ENCODE data around the gene PRR20B.
"Not testable (repeated sequence)": the region's sequence is repeated elsewhere in the genome, so short reads cannot be mapped to it uniquely, and the experiment has no call there.

The PRR20B gene

DNA sequence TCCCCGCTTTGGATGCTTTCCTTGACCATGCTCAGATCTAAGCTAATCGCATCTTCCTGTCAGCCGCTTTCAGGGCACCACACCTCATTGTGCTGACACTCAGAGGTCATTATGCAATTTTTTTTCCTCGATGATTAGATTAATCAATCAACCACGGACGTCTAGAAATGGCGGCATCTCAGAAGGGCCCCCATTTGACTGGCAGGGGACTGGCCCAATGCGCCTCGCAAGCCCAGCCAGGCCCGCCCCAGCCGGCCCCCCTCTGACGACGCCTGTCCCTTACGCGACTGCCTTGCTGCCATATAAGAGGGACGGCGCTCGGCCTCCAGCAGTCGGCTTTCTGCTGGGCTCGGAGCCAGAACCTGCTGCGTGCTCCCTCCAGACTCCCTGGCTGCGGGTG is at the start of gene PRR20B:
Gene PRR20B (plus strand): TSS at position 301 of the 400 bp plus-strand sequence. CDS start 387 bp downstream, outside the sequence.
- not testable (repeated sequence) for DNase-seq (ENCODE audit: low read depth in 2 of 2, low spot score in 1 of 2)

DNA sequence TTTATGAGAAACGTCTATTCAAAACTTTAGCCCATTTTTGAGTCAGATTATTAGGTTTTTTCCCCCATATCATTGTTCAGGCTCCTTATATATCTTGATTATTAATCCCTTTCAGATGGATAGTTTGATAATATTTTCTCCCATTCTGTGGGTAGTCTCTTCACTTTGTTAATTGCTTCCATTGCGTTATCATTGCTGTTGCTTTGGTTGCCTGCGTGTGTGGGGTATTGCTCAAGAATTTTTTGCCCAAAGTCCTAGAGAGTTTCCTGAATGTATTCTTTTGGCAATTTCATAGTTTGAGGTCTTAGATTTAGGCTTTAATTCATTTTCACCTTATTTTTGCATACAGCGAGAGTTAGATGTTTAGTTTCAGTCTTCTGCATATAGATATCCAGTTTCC is 32.3 kb upstream of the PRR20B start:
- DNase-seq (ENCODE audit: low read depth in 2 of 2, low spot score in 1 of 2), result no peak

- DNase-seq (ENCODE audit: low read depth in 2 of 2, low spot score in 1 of 2), result no peak
These were observed 23.6 kb upstream of the PRR20B start for GRCh38 chr13:57123681-57124080.

DNA sequence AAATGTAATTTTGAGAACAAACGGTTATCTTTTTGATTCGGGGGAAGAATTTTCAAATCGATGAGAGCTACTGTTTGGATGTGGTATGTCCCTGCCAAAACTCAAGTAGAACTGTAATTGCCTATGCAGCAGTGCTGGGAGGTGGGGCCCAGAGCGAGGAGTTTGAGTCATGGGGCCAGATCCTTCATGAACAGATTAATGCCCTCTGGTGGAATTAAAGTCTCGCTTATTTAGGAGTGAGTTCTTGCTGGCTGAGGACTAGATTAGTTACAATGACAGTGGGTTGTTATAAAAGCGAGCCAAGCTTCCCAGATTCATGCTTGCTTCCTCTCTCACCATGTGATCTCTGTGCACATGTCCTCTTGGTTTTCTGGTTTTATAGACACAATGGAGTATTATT is 18.4 kb upstream of the PRR20B start:
- no peak for DNase-seq (ENCODE audit: low read depth in 2 of 2, low spot score in 1 of 2)

DNA sequence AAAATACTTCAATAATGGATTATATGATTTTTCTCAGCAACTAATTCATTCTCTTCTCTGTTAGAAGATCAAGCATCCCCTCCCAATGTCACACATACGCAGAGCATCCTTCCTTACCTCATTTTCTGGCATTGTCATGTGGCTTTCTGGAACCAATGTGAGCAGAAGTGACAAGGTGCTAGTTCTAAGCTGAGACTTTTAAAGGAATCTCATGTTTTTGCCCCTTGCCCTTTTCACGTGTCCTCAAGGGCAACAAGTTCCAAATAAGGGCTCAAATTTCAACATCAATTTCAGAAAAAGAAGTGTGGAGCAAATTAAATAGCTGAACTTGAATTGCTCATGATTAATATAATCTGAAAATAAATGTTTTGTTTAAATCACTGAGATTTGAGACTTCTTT is 11.2 kb upstream of the PRR20B start:
- DNase-seq (ENCODE audit: low read depth in 2 of 2, low spot score in 1 of 2), result no peak

DNA sequence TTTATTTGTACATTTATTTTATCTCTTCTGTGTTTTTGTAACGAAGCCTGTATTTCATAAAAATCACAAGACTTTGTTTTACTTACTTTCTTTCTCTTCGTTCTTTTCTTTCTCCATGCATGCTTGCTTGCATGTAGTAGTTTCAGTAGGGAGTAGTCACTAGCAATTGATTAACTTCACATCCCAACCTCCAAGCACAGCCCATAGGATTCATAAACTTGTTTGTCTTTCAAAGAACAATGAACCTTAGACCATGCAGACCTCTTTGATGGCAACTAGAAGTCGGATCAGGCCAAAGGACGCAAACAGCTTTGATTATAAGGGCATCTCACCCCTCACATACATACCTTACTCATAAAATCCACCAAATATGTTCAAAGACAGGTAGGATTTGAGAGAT is 9.7 kb upstream of the PRR20B start:
- DNase-seq (ENCODE audit: low read depth in 2 of 2, low spot score in 1 of 2), result no peak

DNA sequence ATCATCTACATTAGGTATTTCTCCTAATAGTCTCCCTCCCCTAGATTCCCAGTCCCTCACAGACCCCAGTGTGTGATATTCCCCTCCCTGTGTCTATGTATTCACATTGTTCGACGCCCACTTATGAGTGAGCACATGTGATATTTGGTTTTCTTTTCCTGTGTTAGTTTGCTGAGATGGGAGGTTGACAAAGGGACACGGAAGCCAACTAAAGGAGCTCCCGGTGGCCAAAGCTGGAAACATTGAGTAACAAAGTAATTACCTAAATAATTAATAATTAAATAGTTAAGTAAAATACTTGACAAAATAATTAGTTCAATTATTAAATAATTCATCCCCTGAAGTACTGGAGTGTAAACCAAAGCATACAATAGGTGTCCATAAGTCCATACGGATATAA is 8.3 kb upstream of the PRR20B start:
- no peak for DNase-seq (ENCODE audit: low read depth in 2 of 2, low spot score in 1 of 2)

DNA sequence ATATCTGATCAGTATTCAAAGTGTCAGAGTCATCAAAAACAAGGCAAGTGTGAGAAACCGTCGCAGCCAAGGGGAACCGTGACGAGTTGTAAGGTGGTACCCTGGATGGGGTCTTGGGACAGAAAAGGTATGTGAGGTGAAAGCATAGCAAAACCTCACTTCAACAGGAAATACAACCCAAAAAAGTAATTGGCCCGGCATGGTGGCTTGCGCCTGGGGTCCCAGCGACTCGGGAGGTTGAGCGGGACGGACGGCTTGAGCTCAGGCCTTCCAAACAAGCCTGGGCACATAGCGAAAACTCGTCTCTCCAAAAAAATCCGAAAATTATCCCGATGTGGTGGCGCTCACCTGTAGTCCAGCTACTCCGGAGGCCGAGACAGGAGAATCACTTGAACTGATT is 7.5 kb upstream of the PRR20B start:
- not testable (repeated sequence) for DNase-seq (ENCODE audit: low read depth in 2 of 2, low spot score in 1 of 2)

- DNase-seq (ENCODE audit: low read depth in 2 of 2, low spot score in 1 of 2), result not testable (repeated sequence)
These were observed 6.9 kb upstream of the PRR20B start, which contains the start of gene PRR20A for GRCh38 chr13:57140235-57140968. TSS of gene PRR20A (plus strand) at chr13:57140918. CDS start at chr13:57141305, 387 bp downstream.

GRCh38 chr13:57148106-57148505 is 818 bp downstream of the PRR20B start:
- DNase-seq (ENCODE audit: low read depth in 2 of 2, low spot score in 1 of 2), result not testable (repeated sequence)

- DNase-seq (ENCODE audit: low read depth in 2 of 2, low spot score in 1 of 2), result not testable (repeated sequence)
These were observed 6.5 kb downstream of the PRR20B start, which contains the start of gene PRR20C for GRCh38 chr13:57153761-57154160. TSS of gene PRR20C (plus strand) at chr13:57154061. CDS start at chr13:57154448, 387 bp downstream.

DNA sequence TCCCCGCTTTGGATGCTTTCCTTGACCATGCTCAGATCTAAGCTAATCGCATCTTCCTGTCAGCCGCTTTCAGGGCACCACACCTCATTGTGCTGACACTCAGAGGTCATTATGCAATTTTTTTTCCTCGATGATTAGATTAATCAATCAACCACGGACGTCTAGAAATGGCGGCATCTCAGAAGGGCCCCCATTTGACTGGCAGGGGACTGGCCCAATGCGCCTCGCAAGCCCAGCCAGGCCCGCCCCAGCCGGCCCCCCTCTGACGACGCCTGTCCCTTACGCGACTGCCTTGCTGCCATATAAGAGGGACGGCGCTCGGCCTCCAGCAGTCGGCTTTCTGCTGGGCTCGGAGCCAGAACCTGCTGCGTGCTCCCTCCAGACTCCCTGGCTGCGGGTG is 13.0 kb downstream of the PRR20B start, which contains the start of gene PRR20D:
Gene PRR20D (plus strand): TSS at position 301 of the 400 bp plus-strand sequence. CDS start 387 bp downstream, outside the sequence.
- not testable (repeated sequence) for DNase-seq (ENCODE audit: low read depth in 2 of 2, low spot score in 1 of 2)

DNA sequence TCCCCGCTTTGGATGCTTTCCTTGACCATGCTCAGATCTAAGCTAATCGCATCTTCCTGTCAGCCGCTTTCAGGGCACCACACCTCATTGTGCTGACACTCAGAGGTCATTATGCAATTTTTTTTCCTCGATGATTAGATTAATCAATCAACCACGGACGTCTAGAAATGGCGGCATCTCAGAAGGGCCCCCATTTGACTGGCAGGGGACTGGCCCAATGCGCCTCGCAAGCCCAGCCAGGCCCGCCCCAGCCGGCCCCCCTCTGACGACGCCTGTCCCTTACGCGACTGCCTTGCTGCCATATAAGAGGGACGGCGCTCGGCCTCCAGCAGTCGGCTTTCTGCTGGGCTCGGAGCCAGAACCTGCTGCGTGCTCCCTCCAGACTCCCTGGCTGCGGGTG is 19.6 kb downstream of the PRR20B start, which contains the start of gene PRR20E:
Gene PRR20E (plus strand): TSS at position 301 of the 400 bp plus-strand sequence. CDS start 387 bp downstream, outside the sequence.
- DNase-seq (ENCODE audit: low read depth in 2 of 2, low spot score in 1 of 2), result not testable (repeated sequence)

- DNase-seq (ENCODE audit: low read depth in 2 of 2, low spot score in 1 of 2), result no peak
These were observed 44.4 kb downstream of the PRR20B start for GRCh38 chr13:57191667-57192066.

All from stimulated activated CD8-positive, alpha-beta memory T cell treated with anti-CD3 and anti-CD28 coated beads, Interleukin-4, amount 100 ng/mL, for 1 hour (primary cell).